IMR-90 (cell line): ENCODE results near the gene DPPA3. TPM values are rescaled to one million over a fixed set of nuclear protein-coding genes. Genes with fewer than 3 reads are reported as not detected.

Experiments
- ATAC-seq: fragments of 200-7000 bp; cut with Tn5 transposase; 2 replicates; pipeline ENCODE4 v1.9.1; 2020; ENCODE audit warnings: low read depth, mild to moderate bottlenecking, moderate library complexity
- BruUV-seq: library from RNA; stranded (reverse); fragments of 400-500 nt; replicated peaks from 2 replicates; lab custom pipeline; 2021; lab: Mats Ljungman, UMichigan
- CTCF ChIA-PET: fragments of 300-600 bp; formaldehyde crosslinking; extraction: SDS; loops from one replicate; lab custom pipeline; 2021; ENCODE audit warnings: antibody characterized with exemption; lab: Yijun Ruan, JAX
- POLR2A ChIA-PET: fragments of 300-600 bp; sonication (Branson Sonifier 250); formaldehyde crosslinking; loops from one replicate; lab custom pipeline; 2022; ENCODE audit warnings: antibody characterized with exemption; ENCODE audit not compliant: unreplicated experiment; lab: Charles Lee
- DNase-seq: peaks from one replicate; pipeline ENCODE4 v3.0.0; 2013
- H2AFZ ChIP-seq: replicated peaks from 2 replicates; pipeline ENCODE3; 2013; ENCODE audit warnings: low read length, mild to moderate bottlenecking; ENCODE audit not compliant: poor library complexity
- H2AK5ac ChIP-seq: 2 replicates; pipeline ENCODE4 v1.6.1; 2013; ENCODE audit warnings: low read depth, low read length, inconsistent platforms
- H2AK9ac ChIP-seq: replicated peaks from 2 replicates; pipeline ENCODE3; 2013; ENCODE audit warnings: mild to moderate bottlenecking, low read depth, low read length, moderate library complexity; ENCODE audit not compliant: poor library complexity
- H2BK120ac ChIP-seq: 2 replicates; pipeline ENCODE4 v1.6.1; 2013; ENCODE audit warnings: low read depth, low read length, inconsistent platforms
- H2BK15ac ChIP-seq: 3 replicates; pipeline ENCODE4 v1.6.1; 2013; ENCODE audit warnings: low read depth, low read length, inconsistent platforms
- H2BK20ac ChIP-seq: 2 replicates; pipeline ENCODE4 v1.6.1; 2013; ENCODE audit warnings: low read depth, mild to moderate bottlenecking, inconsistent platforms, low read length, moderate library complexity
- H2BK5ac ChIP-seq: 2 replicates; pipeline ENCODE4 v1.6.1; 2013; ENCODE audit warnings: mild to moderate bottlenecking, low read depth, low read length, inconsistent platforms; ENCODE audit not compliant: poor library complexity, severe bottlenecking
- H3K14ac ChIP-seq: replicated peaks from 2 replicates; pipeline ENCODE4 v1.6.1; 2013; ENCODE audit warnings: low read depth, low read length, inconsistent platforms
- H3K18ac ChIP-seq: 2 replicates; pipeline ENCODE4 v1.6.1; 2013; ENCODE audit warnings: low read depth, low read length, control low read depth
- H3K23ac ChIP-seq: 2 replicates; pipeline ENCODE4 v1.6.1; 2013; ENCODE audit warnings: low read depth, low read length, inconsistent platforms
- H3K27ac ChIP-seq: 2 replicates; pipeline ENCODE4 v1.5.1; 2013; ENCODE audit warnings: mild to moderate bottlenecking, control low read depth, low read length; ENCODE audit not compliant: insufficient read depth
- H3K27me3 ChIP-seq: 2 replicates; pipeline ENCODE4 v1.6.1; 2013; ENCODE audit warnings: low read length; ENCODE audit not compliant: control insufficient read depth, insufficient read depth
- H3K36me3 ChIP-seq: 2 replicates; pipeline ENCODE4 v1.6.1; 2013; ENCODE audit warnings: low read length, mixed read lengths; ENCODE audit not compliant: control insufficient read depth, insufficient read depth
- H3K4ac ChIP-seq: 2 replicates; pipeline ENCODE4 v1.6.1; 2013; ENCODE audit warnings: low read depth, low read length, inconsistent platforms
- H3K4me1 ChIP-seq: 2 replicates; pipeline ENCODE4 v1.6.1; 2013; ENCODE audit warnings: low read length, mixed read lengths; ENCODE audit not compliant: control insufficient read depth, insufficient read depth
- H3K4me2 ChIP-seq: 2 replicates; pipeline ENCODE4 v1.6.1; 2013; ENCODE audit warnings: low read depth, mild to moderate bottlenecking, control low read depth, low read length, moderate library complexity
- H3K4me3 ChIP-seq: 2 replicates; pipeline ENCODE4 v1.5.1; 2013; ENCODE audit warnings: low read depth, mild to moderate bottlenecking, control low read depth, low read length, moderate library complexity; ENCODE audit not compliant: insufficient read depth
- H3K56ac ChIP-seq: 2 replicates; pipeline ENCODE4 v1.6.1; 2013; ENCODE audit warnings: low read length, inconsistent platforms; ENCODE audit not compliant: insufficient read depth; ENCODE audit errors: extremely low read depth
- H3K79me1 ChIP-seq, 2 experiments: 2 replicates each; pipeline ENCODE4 v1.6.1; 2013; ENCODE audit warnings: low read length in 2 of 2, inconsistent platforms in 1 of 2, low read depth in 1 of 2
- H3K9ac ChIP-seq: 2 replicates; pipeline ENCODE4 v1.6.1; 2013; ENCODE audit warnings: low read depth, low read length, control low read depth
- H3K9me1 ChIP-seq: 2 replicates; pipeline ENCODE4 v1.6.1; 2013; ENCODE audit warnings: low read length, inconsistent platforms; ENCODE audit not compliant: insufficient read depth
- H3K9me3 ChIP-seq: 2 replicates; pipeline ENCODE4 v1.6.1; 2013; ENCODE audit warnings: low read length; ENCODE audit not compliant: control insufficient read depth, insufficient read depth
- H4K20me1 ChIP-seq: 2 replicates; pipeline ENCODE4 v1.6.1; 2013; ENCODE audit warnings: low read length, inconsistent platforms; ENCODE audit not compliant: insufficient read depth
- H4K5ac ChIP-seq: 2 replicates; pipeline ENCODE4 v1.6.1; 2013; ENCODE audit warnings: mild to moderate bottlenecking, low read depth, low read length, control low read depth
- H4K8ac ChIP-seq, 2 experiments: 2 replicates each; pipeline ENCODE4 v1.6.1; 2013; ENCODE audit warnings: low read depth in 2 of 2, low read length in 2 of 2, control low read depth in 1 of 2, inconsistent platforms in 1 of 2
- H4K91ac ChIP-seq: 2 replicates; pipeline ENCODE4 v1.6.1; 2013; ENCODE audit warnings: low read depth, low read length, inconsistent platforms; ENCODE audit not compliant: insufficient read depth
- CEBPB ChIP-seq: IDR thresholded peaks from 2 replicates; pipeline ENCODE4 v1.6.1; 2012; ENCODE audit warnings: low read depth, low read length, improper control_type of control experiment
- CTCF ChIP-seq: conservative IDR thresholded peaks from 2 replicates; pipeline ENCODE4 v1.5.1; 2012; ENCODE audit warnings: mild to moderate bottlenecking, low read depth, low read length, improper control_type of control experiment
- ELK1 ChIP-seq: fragments of 150-350 bp; IDR thresholded peaks from 2 replicates; pipeline ENCODE4 v1.6.1; 2016; ENCODE audit warnings: low read depth, mild to moderate bottlenecking, low read length, moderate library complexity, borderline replicate concordance
- FOS ChIP-seq: fragments of 150-350 bp; IDR thresholded peaks from 2 replicates; pipeline ENCODE4 v1.6.1; 2016; ENCODE audit warnings: low read depth, low read length
- MAFK ChIP-seq: IDR thresholded peaks from 2 replicates; pipeline ENCODE4 v1.6.1; 2012; ENCODE audit warnings: low read depth, low read length, improper control_type of control experiment
- MAZ ChIP-seq: IDR thresholded peaks from 2 replicates; pipeline ENCODE4 v1.6.1; 2012; ENCODE audit warnings: low read depth, mild to moderate bottlenecking, low read length, improper control_type of control experiment, moderate library complexity, borderline replicate concordance
- MXI1 ChIP-seq: IDR thresholded peaks from 2 replicates; pipeline ENCODE4 v1.6.1; 2012; ENCODE audit warnings: low read depth, mild to moderate bottlenecking, low read length, moderate library complexity, borderline replicate concordance
- NFE2L2 ChIP-seq: fragments of 150-350 bp; IDR thresholded peaks from 2 replicates; pipeline ENCODE4 v1.6.1; 2016; ENCODE audit warnings: low read depth, mild to moderate bottlenecking, low read length
- POLR2A ChIP-seq: IDR thresholded peaks from 2 replicates; pipeline ENCODE4 v1.6.1; 2012; ENCODE audit warnings: mild to moderate bottlenecking, low read depth, low read length
- RAD21 ChIP-seq: IDR thresholded peaks from 2 replicates; pipeline ENCODE4 v1.6.1; 2012; ENCODE audit warnings: low read length, improper control_type of control experiment
- SMC3 ChIP-seq: fragments of 150-350 bp; IDR thresholded peaks from 2 replicates; pipeline ENCODE4 v1.6.1; 2016; ENCODE audit warnings: low read depth, mild to moderate bottlenecking, antibody characterized with exemption, low read length, moderate library complexity
- WGBS, 2 experiments: methylation state at CpG; one replicate each; pipeline versions ENCODE4 v1.1.5 to v1.1.7; 2013; ENCODE audit warnings: missing lambda C conversion rate in 2 of 2; ENCODE audit not compliant: insufficient read length in 1 of 2; ENCODE audit errors: extremely low coverage in 2 of 2; 5-methylcytosine and 5-hydroxymethylcytosine counted together
- dilution Hi-C: fragments of 300-500 bp; cut with HindIII; formaldehyde crosslinking; loops from one replicate; pipeline ENCODE4 v1.14.3; 2018; ENCODE audit warnings: low sequenced_read_pairs; ENCODE audit not compliant: unreplicated experiment
- in situ Hi-C: fragments of 300-500 bp; cut with MboI; formaldehyde crosslinking; loops from 3 replicates; pipeline ENCODE4 v1.14.3; 2019; ENCODE audit warnings: low sequenced_read_pairs, inconsistent platforms, mixed read lengths
- intact Hi-C: fragments of 100-400 bp; cut with micrococcal nuclease; formaldehyde crosslinking; loops from 2 replicates; pipeline ENCODE4 v1.10.0; 2022
- polyA plus RNA-seq, 3 experiments: library from polyadenylated mRNA; depleted of rRNA; stranded (reverse); fragments of >200 nt; gene quantifications; 2 replicates each; pipeline ENCODE4 v1.2.3, GENCODE V29; 2012; ENCODE audit warnings: low replicate concordance in 1 of 3
- total RNA-seq: library from RNA; depleted of rRNA; stranded (reverse); fragments of >200 nt; gene quantifications from 2 replicates; pipeline ENCODE4 v1.2.3, GENCODE V29; 2012

Gene DPPA3
- total and polyA plus RNA-seq, 2 of the 4 experiments (the other 2 are of a cell fraction) = not detected

GRCh38 chr12:7709969-7710675 is 1.1 kb upstream of the DPPA3 start:
- no peak overlapping the region for H3K9ac ChIP-seq
- H4K20me1 ChIP-seq = no peaks in the 10 kb centered on the region
- H2BK20ac ChIP-seq = no peak overlapping the region
- DNase-seq = no peak
- WGBS, 2 experiments = no CpG with 5 or more reads among the region's 8 CpGs
- no peak overlapping the region for H3K23ac ChIP-seq
- no peak overlapping the region for H3K4me3 ChIP-seq
- H3K9me3 ChIP-seq = peaks cover 16% of the 10 kb centered on the region
- H2BK15ac ChIP-seq = no peak overlapping the region
- no peaks in the 10 kb centered on the region for H3K36me3 ChIP-seq
- no peak overlapping the region for H3K56ac ChIP-seq
- no peak for ATAC-seq
- H3K14ac ChIP-seq = no peak overlapping the region
- no peak overlapping the region for H2BK120ac ChIP-seq
- H2BK5ac ChIP-seq = no peak overlapping the region
- no peak overlapping the region for H2AK5ac ChIP-seq
- no peaks in the 10 kb centered on the region for H3K79me1 ChIP-seq
- H3K4me2 ChIP-seq = no peak overlapping the region
- H3K27ac ChIP-seq = no peak overlapping the region
- H4K8ac ChIP-seq = no peak overlapping the region
- ChIA-PET POLR2A (no interaction called here), CTCF (interaction anchor here (0.6 kb wide), 2 partner anchors 26 to 49 kb away, joined by 3 read pairs; no protein-coding TSS in a partner anchor)
- no peak overlapping the region for H3K4ac ChIP-seq
- intact Hi-C loops = no loop called here
- no peaks in the 10 kb centered on the region for H3K27me3 ChIP-seq
- no peak overlapping the region for H2AK9ac ChIP-seq
- no peak overlapping the region for H4K91ac ChIP-seq
- no TSS peak for BruUV-seq
- TF ChIP-seq ELK1 (no peak), MAFK (no peak), NFE2L2 (no peak), CTCF (no peak), MXI1 (no peak), FOS (no peak), SMC3 (no peak), CEBPB (no peak), MAZ (no peak), POLR2A (no peak), RAD21 (no peak)
- no peaks in the 10 kb centered on the region for H3K9me1 ChIP-seq
- H3K18ac ChIP-seq = no peak overlapping the region
- no peaks in the 10 kb centered on the region for H3K4me1 ChIP-seq
- in situ Hi-C loops = no loop called here
- no peak overlapping the region for H2AFZ ChIP-seq
- dilution Hi-C loops = no loop called here
- H4K5ac ChIP-seq = no peak overlapping the region
